GM21526 (cell line): ENCODE data around the gene MMP26.
"Not testable (repeated sequence)": the region's sequence is repeated elsewhere in the genome, so short reads cannot be mapped to it uniquely, and the experiment has no call there.

Experiments used
- ATAC-seq: cut with Tn5 transposase; IDR thresholded peaks from one replicate; pipeline ENCODE4 v1.9.1; 2021; ENCODE audit warnings: moderate library complexity; ENCODE audit not compliant: unreplicated experiment, low FRiP score

The MMP26 gene

GRCh38 chr11:4722616-4723534 lies 18.3 kb downstream of the MMP26 start:
- not testable (repeated sequence) for ATAC-seq

- ATAC-seq = no peak
These were observed 22.6 kb downstream of the MMP26 start for GRCh38 chr11:4727171-4727570.

GRCh38 chr11:4740735-4741134 lies 36.2 kb downstream of the MMP26 start:
- no peak for ATAC-seq

- ATAC-seq = no peak
These were observed 43.9 kb downstream of the MMP26 start for GRCh38 chr11:4748438-4748837.

- no peak for ATAC-seq
These were observed 46.6 kb downstream of the MMP26 start for GRCh38 chr11:4751201-4751600.
